ENCODE results near the gene ATF6. TPM values are rescaled to one million over a fixed set of nuclear protein-coding genes. Genes with fewer than 3 reads are reported as not detected.

Gene ATF6
- total RNA-seq, 1 donor from 2014 or later: 29.6 TPM

DNA sequence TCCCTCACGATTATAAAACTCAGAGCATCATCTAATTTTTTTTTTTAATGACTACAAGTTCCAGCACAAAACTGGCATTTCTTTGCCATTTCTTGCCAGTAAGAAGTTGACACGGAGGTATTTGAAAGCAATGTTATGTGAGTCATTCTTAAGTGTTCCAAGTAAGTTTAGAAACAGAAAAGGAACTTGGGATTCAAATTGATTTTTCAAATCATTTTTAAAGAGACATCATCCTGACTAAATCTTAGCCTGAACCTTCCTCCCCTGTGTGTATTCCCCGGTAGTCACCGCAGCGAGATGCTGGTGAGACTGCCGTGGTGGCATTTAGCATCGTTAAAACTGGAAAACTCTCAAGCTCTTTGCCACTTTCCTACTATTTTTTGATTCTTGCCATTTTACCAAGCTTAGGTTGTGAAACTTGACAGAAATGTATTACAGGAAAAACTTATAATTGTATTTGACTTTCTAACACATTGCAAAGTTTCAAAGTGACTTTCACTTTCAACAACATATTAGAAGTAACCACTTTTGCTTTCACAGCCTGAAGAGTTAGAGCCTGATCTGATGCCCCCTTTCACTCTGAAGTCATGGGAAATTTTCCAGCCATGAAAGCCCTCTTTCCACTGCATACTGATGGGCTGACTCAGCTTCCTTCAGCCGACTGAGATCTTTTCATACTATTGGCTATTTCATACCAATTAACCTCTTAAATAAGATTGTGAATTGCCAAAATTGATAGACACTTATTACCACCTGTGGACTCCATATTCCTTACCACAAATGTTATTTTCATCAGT, 196.2 kb downstream of the ATF6 start:
- no peaks in the 10 kb centered on the region for H3K27me3 Mint-ChIP-seq (ENCODE audit: low read depth)
- H3K36me3 Mint-ChIP-seq (ENCODE audit: low read depth): peaks cover 58% of the 10 kb centered on the region
- peak overlapping the region; percentile 75 for H3K4me3 Mint-ChIP-seq (ENCODE audit: low read depth)
- peak overlapping the region; percentile 89 for H3K27ac Mint-ChIP-seq
- intact Hi-C loops (cut with micrococcal nuclease): loop anchor here (2.0 to 5.0 kb wide), 4 partner anchors 45 to 190 kb away; partner anchors contain the start of gene OLFML2B
- no peak for DNase-seq (ENCODE audit: low spot score)
- no peaks in the 10 kb centered on the region for H3K9me3 Mint-ChIP-seq
- peaks cover 32% of the 10 kb centered on the region for H3K4me1 Mint-ChIP-seq (ENCODE audit: low read depth)

DNA sequence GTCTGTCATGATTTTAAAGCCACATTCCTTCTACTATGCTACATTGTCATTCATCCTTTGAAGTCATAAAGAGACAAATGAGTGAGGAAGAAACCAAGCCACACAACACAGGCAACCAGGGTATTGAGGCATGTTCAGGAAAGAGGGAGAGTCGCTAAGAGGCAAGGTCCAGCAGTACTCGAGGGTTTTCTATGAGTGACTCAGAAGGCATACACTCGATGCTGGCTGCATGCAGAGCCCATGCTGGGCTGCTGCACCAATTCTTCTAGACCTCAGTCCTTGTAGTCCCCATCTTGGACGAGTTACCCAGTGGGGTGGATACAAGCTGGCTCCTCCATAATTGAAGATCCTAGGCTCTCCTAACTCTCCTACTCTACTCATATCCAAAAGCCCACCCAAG, 199.9 kb downstream of the ATF6 start:
- no peak overlapping the region for H3K4me3 Mint-ChIP-seq (ENCODE audit: low read depth)
- H3K27me3 Mint-ChIP-seq (ENCODE audit: low read depth): no peaks in the 10 kb centered on the region
- peaks cover 36% of the 10 kb centered on the region for H3K36me3 Mint-ChIP-seq (ENCODE audit: low read depth)
- DNase-seq (ENCODE audit: low spot score): no peak
- intact Hi-C loops (cut with micrococcal nuclease): no loop called here
- H3K4me1 Mint-ChIP-seq (ENCODE audit: low read depth): peaks cover 23% of the 10 kb centered on the region
- no peaks in the 10 kb centered on the region for H3K9me3 Mint-ChIP-seq
- H3K27ac Mint-ChIP-seq: no peak overlapping the region

DNA sequence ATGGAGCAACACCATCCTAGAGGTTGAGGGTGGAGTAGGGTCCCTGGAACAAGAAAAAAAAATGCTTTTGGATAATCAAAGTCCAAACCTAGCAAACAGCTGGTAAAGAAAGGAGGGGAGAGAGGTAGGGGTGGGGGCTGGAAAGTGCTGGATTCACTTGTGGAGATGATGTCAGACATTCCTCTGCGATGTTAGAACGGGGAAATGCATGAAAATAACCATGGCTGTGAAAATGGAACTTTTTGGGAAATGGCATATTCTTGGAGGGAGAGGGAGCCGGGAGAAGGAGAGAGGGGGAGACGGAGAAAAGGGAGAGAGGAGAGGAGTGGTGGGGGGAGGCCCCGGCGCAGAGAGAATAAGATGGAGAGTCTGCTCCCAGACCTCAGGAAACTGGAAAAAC, 203.9 kb downstream of the ATF6 start:
- Mint-ChIP-seq H3K27me3 (ENCODE audit: low read depth) (no peaks in the 10 kb centered on the region), H3K4me3 (ENCODE audit: low read depth) (no peak overlapping the region)

DNA sequence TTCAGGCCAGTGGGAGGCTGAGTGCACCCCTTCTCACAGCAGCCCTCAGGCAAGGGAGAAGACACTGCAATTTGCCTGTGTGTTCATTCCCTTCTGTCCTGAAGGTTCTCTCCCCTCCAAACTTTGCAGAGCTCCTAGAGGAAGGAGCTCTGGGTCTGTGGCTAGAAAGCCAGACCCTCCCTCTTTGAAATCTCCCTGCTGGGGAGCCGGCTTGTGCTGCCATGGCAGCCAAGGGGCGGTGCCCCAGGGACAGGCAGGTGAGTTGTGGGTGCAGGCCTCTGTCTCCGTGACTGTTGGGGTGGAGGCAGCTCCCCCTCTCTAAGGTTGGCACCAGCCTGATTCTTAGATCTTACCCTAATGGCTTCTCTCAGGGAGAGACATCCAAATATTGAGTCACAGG, 204.5 kb downstream of the ATF6 start:
- intact Hi-C loops (cut with micrococcal nuclease): no loop called here
- H3K36me3 Mint-ChIP-seq (ENCODE audit: low read depth): peaks cover 15% of the 10 kb centered on the region
- no peak overlapping the region for H3K27ac Mint-ChIP-seq
- no peaks in the 10 kb centered on the region for H3K27me3 Mint-ChIP-seq (ENCODE audit: low read depth)
- no peaks in the 10 kb centered on the region for H3K4me1 Mint-ChIP-seq (ENCODE audit: low read depth)
- H3K9me3 Mint-ChIP-seq: no peaks in the 10 kb centered on the region
- H3K4me3 Mint-ChIP-seq (ENCODE audit: low read depth): no peak overlapping the region
- DNase-seq (ENCODE audit: low spot score): no peak

More for the DNA sequence above, 203.9 kb downstream of the ATF6 start:
- intact Hi-C loops (cut with micrococcal nuclease): no loop called here
- peaks cover 18% of the 10 kb centered on the region for H3K36me3 Mint-ChIP-seq (ENCODE audit: low read depth)
- DNase-seq (ENCODE audit: low spot score): no peak
- no peak overlapping the region for H3K27ac Mint-ChIP-seq
- H3K4me1 Mint-ChIP-seq (ENCODE audit: low read depth): no peaks in the 10 kb centered on the region
- H3K9me3 Mint-ChIP-seq: no peaks in the 10 kb centered on the region

DNA sequence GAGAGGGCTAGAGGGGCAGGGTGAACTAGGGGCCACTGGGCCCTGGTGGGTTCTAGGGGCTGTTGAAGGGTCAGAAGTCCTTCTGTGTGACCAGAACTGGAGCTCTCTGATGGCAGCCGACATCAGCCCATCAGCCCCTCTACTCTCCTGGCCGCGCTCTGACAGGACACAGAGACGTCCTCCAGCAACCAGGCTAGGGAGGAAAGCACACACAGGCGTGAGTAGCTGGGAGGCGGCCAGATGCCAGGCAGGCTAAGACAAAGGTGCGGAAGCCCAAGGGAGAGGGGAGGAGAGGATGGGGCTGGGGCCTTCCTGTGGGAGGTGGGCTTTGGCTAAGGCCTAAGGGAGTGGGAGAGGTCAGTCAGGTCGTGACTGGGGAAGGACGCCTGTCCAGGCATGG, 206.7 kb downstream of the ATF6 start:
- Mint-ChIP-seq H3K27me3 (ENCODE audit: low read depth) (no peaks in the 10 kb centered on the region), H3K9me3 (no peaks in the 10 kb centered on the region), H3K4me1 (ENCODE audit: low read depth) (no peaks in the 10 kb centered on the region), H3K36me3 (ENCODE audit: low read depth) (no peaks in the 10 kb centered on the region), H3K27ac (no peak overlapping the region), H3K4me3 (ENCODE audit: low read depth) (no peak overlapping the region)
- intact Hi-C loops (cut with micrococcal nuclease): no loop called here
- DNase-seq (ENCODE audit: low spot score): no peak

DNA sequence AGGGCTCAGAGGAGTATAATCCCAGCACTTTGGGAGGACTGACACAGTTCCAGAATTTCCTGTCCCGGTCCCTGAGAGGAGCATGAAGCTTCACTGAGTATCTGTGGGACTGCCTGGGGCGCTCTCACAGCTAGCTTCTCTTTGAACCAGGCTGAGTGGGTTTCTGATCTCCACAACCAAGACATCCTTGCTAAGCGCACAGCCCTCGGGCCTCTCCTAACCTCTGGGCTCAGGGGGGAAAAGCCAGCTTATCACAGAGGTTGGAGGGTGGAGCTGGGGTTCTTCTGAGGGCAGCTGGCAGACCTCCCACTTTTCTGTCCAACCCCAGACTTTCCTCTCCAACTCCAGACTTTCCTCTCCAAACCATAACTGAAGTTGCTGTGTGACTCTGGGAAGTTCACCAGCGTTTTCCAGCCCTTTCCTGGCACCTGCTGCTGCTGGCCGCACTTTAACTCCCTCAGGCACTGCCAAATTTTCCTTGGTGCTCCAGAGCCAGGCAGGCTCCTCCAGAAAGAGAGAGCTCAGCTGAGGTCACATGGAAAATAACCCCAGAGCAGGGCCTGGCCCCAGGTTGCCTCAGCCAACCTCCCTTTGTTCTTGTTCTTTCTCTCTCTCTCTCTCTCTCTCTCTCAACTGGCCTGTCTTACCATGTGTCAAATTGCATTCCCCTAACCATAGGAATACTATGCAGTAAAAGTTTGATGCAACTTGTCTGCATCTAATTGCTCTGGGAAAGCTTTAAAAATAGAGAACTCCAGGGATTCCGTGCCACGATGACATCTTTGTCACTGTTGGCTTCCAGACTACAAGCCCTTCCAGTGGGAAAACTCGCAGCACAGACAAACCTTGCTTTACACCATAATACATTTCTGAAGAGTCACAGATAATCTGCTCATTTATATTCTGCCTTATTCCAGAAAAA, 208.1 kb downstream of the ATF6 start:
- DNase-seq (ENCODE audit: low spot score): no peak
- no peaks in the 10 kb centered on the region for H3K9me3 Mint-ChIP-seq
- no peaks in the 10 kb centered on the region for H3K36me3 Mint-ChIP-seq (ENCODE audit: low read depth)
- no peaks in the 10 kb centered on the region for H3K27me3 Mint-ChIP-seq (ENCODE audit: low read depth)
- H3K27ac Mint-ChIP-seq: no peak overlapping the region
- no peaks in the 10 kb centered on the region for H3K4me1 Mint-ChIP-seq (ENCODE audit: low read depth)
- intact Hi-C loops (cut with micrococcal nuclease): no loop called here
- H3K4me3 Mint-ChIP-seq (ENCODE audit: low read depth): no peak overlapping the region

DNA sequence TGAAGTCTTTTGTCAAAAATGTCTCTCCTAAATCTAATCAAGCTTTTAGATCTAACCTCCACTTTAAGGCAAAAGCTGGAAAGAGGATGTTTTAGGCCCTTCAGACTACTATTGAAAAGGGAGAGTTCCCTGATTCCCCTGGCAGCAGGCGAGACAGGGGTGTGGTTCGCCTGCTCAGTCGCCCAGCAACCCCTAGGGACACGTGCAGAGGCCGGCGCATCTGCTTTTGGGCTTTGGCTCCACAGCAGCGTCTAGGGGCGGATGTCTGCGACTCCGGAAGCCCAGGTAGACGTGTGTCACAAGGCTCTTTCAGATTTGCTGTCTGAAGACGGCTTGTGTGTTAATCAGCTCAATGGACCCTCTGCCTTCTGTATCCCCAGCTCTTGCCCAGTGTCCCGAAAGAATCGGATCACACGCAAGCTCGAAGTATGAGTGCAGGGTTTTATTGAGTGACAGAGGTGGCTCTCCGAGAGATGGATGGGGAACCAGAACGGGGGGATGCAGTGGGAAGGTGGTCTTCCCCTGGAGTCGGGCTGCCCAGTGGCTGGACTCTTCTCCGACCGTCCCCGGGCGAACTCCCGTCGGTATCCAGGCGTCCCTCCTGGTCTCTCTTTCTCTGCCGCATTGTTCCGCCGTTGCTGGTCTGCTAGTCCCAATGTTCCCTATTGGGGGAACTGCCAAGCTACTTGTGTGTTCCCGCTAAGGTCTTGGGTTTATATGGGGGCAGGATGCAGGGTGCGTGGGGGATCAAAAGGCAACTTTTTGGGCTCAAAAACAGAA, 212.1 kb downstream of the ATF6 start:
- intact Hi-C loops (cut with micrococcal nuclease): no loop called here
- Mint-ChIP-seq H3K9me3 (no peaks in the 10 kb centered on the region), H3K27me3 (ENCODE audit: low read depth) (peaks cover 2% of the 10 kb centered on the region), H3K36me3 (ENCODE audit: low read depth) (no peaks in the 10 kb centered on the region), H3K4me3 (ENCODE audit: low read depth) (no peak overlapping the region), H3K4me1 (ENCODE audit: low read depth) (no peaks in the 10 kb centered on the region), H3K27ac (no peak overlapping the region)
- DNase-seq (ENCODE audit: low spot score): no peak

DNA sequence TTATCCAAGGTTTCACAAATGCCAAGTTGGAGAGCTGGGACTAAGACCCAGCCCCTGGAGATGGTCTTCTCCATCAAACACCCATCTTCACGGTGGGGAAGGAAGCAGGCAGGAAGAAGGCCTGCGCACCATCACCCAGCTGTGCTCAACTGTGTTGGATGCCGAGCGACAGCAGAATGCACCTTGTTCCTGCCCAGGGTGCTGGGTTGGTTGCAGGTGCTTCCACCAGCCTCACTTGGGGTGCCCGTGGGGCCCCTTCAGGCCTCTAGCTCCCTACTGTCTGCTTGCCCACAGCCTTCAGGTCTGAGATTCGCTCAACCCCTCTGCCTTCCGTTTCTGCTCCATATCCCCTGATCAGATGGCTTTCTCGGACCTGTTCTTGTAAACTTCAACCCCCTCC, 215.0 kb downstream of the ATF6 start:
- peaks cover 2% of the 10 kb centered on the region for H3K27me3 Mint-ChIP-seq (ENCODE audit: low read depth)
- H3K4me3 Mint-ChIP-seq (ENCODE audit: low read depth): no peak overlapping the region
- intact Hi-C loops (cut with micrococcal nuclease): no loop called here
- H3K36me3 Mint-ChIP-seq (ENCODE audit: low read depth): no peaks in the 10 kb centered on the region
- H3K27ac Mint-ChIP-seq: no peak overlapping the region
- no peak for DNase-seq (ENCODE audit: low spot score)
- H3K9me3 Mint-ChIP-seq: no peaks in the 10 kb centered on the region
- no peaks in the 10 kb centered on the region for H3K4me1 Mint-ChIP-seq (ENCODE audit: low read depth)

DNA sequence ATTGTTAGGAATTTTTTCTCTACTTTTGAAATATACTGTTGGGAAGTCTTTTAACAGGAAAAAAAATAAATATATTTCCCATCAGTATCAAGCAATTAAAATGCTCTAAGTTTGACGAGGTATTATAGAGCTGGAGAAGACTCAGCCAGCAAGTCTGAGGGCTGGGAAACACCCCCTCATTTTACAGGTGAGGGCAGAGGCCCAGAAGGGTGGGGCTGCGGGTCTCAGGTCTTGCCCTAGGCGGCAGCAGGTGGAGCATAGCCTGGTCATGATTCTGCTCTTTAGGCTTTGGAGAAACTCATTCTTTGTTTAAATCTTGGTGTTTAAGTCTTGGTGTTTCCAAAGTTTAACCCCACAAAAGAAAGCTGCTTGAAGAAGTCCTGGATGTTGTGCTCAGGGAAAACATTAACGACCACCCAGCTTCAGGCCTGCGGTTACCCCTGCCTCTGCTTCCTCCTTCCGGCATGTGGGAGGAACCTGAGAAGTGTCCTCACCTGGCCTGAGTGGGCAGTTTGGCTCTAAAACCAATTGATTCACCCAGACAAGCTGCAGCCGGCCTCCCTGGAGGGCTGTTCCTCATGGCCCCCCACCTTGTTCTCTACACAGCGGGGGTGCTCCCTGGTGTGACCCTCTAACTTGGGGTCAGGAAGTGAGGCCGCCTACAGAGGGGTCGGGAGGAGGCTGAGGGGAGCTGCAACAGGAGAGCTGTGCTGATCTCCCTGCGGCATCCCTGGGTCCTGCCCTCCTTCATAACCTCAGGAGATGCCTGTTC, 215.8 kb downstream of the ATF6 start:
- H3K27me3 Mint-ChIP-seq (ENCODE audit: low read depth): peaks cover 2% of the 10 kb centered on the region
- no peaks in the 10 kb centered on the region for H3K36me3 Mint-ChIP-seq (ENCODE audit: low read depth)
- H3K4me1 Mint-ChIP-seq (ENCODE audit: low read depth): no peaks in the 10 kb centered on the region
- H3K9me3 Mint-ChIP-seq: no peaks in the 10 kb centered on the region
- no peak overlapping the region for H3K4me3 Mint-ChIP-seq (ENCODE audit: low read depth)
- H3K27ac Mint-ChIP-seq: no peak overlapping the region
- intact Hi-C loops (cut with micrococcal nuclease): no loop called here
- no peak for DNase-seq (ENCODE audit: low spot score)

DNA sequence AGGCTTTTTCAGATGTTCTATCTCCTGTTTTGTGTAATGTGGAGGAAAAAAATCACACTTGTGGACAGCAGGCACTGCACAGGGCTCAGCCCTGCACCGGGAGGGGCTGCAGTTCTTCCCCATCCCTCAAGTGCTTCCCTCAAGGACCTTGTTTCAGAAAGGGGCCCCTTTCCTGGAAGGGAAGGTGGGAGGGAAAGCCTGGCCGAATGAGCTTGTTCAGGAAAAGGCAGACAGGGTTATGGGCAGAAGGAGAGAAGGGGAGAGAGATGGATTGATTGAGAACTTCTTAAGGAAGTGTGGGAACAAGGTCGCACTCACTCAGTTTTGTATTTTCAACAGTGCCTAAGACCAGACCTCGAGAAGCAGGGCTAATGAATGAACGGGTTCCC, 216.4 kb downstream of the ATF6 start:
- Mint-ChIP-seq H3K27me3 (ENCODE audit: low read depth) (peaks cover 2% of the 10 kb centered on the region), H3K4me1 (ENCODE audit: low read depth) (no peaks in the 10 kb centered on the region), H3K36me3 (ENCODE audit: low read depth) (no peaks in the 10 kb centered on the region), H3K4me3 (ENCODE audit: low read depth) (no peak overlapping the region), H3K27ac (no peak overlapping the region), H3K9me3 (peaks cover 5% of the 10 kb centered on the region)
- no peak for DNase-seq (ENCODE audit: low spot score)
- intact Hi-C loops (cut with micrococcal nuclease): no loop called here

DNA sequence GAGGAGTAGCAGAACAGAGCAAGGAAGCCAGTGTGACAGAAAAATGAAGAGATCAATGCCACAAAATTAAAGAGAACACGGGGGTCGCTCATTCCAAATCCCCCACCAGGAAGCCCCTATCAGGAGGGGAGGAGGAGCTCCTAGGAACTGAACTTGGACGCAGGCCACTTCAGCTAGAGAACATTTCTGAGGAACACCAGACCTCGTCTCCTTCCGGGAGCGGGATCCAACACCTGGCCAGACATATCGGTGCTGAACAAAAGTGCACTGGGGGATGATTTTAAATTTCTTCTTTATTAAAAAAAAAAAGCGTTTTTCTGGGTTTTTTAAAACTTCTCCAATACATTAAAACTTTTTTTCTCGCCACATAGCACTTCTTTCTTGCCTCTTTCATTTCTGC, 216.8 kb downstream of the ATF6 start:
- Mint-ChIP-seq H3K27me3 (ENCODE audit: low read depth) (peaks cover 2% of the 10 kb centered on the region), H3K4me1 (ENCODE audit: low read depth) (no peaks in the 10 kb centered on the region), H3K9me3 (peaks cover 8% of the 10 kb centered on the region), H3K27ac (no peak overlapping the region), H3K4me3 (ENCODE audit: low read depth) (no peak overlapping the region), H3K36me3 (ENCODE audit: low read depth) (no peaks in the 10 kb centered on the region)
- intact Hi-C loops (cut with micrococcal nuclease): no loop called here
- DNase-seq (ENCODE audit: low spot score): no peak

DNA sequence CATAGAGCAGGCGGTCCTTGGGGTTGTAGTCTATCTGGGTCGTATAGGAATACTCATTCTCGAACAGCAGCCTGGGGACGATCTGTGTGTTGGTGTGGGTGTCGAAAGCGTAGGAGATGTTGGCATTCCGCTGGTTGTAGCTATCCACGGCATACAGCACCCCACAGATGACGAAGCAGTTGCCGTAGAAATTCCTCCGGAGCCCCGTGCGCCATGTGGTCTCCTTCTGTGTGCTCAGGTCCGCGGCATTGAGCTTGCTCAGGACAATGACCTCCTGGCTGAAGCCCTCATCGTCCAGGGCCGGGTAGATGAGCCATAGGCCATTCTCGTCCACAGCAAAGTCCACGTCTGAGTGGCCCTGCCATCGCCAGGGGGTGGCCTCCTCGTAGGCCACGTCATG, 217.6 kb downstream of the ATF6 start:
- Mint-ChIP-seq H3K4me3 (ENCODE audit: low read depth) (no peak overlapping the region), H3K27ac (no peak overlapping the region), H3K9me3 (peaks cover 8% of the 10 kb centered on the region), H3K27me3 (ENCODE audit: low read depth) (peaks cover 2% of the 10 kb centered on the region), H3K4me1 (ENCODE audit: low read depth) (no peaks in the 10 kb centered on the region), H3K36me3 (ENCODE audit: low read depth) (no peaks in the 10 kb centered on the region)
- intact Hi-C loops (cut with micrococcal nuclease): no loop called here
- DNase-seq (ENCODE audit: low spot score): no peak
